GM21528 (cell line): ENCODE results near the gene GPR108.

Experiments
- ATAC-seq: cut with Tn5 transposase; IDR thresholded peaks from one replicate; pipeline ENCODE4 v1.9.1; 2021; ENCODE audit warnings: mild to moderate bottlenecking, moderate library complexity; ENCODE audit not compliant: unreplicated experiment, low FRiP score

The GPR108 gene

DNA sequence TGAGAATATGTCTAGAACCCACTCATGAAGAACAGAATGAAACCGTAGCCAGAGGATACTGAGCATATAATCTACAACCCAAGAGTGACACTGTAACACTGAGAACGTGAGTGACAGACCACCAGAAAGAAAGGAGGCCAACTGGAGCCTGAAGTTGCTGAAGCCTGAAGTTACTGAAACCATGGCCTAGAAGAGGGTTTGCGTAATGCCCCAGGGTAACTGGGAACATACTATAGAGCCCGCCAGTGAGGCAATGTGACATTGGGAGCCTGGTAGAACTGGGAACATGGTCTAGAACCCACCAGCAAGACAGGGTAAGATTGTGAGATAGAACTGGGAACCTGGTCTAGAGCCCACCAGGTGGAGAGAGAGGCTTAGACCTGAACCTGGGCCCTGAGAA lies 51.9 kb downstream of the GPR108 start:
- no peak for ATAC-seq

DNA sequence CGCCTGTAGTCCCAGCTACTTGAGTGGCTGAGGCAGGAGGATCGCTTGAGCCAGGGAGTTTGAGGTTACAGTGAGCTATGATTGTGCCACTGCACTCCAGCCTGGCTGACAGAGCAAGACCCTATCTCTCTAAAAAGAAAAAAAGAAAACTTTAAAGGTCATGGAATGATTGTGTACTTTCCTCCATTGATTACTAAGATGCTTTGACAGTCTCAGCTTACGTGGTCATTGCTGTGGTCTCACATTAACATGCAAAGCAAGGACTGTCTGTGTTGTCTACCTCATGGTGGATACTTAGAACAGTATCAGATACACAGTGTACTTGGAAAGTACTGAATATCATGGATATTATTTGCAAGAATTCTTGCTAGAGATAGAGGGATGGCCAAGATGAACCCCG lies 53.4 kb downstream of the GPR108 start:
- ATAC-seq, result no peak

DNA sequence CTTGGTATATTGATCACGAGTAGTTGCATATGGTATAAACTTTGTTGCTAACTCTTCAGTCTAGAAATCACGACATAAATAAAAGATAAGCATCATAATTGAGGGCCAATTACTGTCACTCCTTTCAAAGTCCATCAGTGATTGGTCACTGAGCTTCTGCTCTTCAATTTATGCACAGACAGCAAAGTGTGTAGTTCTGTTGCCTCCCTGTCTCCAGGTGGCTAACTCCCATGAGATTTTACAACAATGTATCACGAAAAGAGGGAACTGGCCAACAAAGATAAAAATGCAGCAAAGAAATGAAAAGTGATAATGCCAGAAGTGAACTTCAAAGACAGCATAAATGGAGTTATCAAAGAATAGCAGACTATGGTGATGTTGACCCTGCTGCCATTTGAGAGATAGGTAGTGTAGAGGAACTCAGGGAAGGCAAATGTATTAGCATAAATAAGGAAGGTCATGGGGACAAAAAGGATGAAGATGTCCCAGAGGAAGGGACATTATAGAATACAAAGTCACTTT lies 54.7 kb downstream of the GPR108 start:
- ATAC-seq, result no peak

DNA sequence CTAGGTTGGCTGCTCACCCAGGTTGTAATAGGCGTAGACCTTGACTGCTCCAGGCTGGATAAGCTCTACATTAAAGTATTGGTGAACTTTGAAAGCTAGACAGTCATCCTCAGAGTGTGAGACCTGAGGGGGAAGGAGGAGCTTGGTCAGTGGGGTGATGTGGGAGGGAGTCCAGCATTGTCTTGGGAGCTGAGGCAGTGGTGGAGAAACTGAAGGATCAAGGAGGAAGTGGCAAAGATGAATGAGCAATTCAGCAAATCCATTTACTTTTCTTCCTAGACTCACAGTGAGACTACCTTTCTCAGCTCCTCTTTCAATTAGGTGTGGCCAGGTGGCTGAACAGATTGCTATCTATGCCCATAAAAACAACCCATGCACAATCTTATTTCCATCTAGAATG lies 57.2 kb downstream of the GPR108 start:
- no peak for ATAC-seq
